SK-N-MC (cell line): ENCODE data around the gene THEM4.

Experiments used
- EZH2 ChIP-seq: fragments of 200-600 bp; sonication (generic); IDR thresholded peaks from one replicate; pipeline ENCODE4 v1.6.1; 2017; ENCODE audit warnings: antibody characterized with exemption
- FOXP2 ChIP-seq: optimal IDR thresholded peaks from 2 replicates; pipeline ENCODE3; 2011; ENCODE audit warnings: mild to moderate bottlenecking, moderate library complexity; ENCODE audit not compliant: insufficient read depth; ENCODE audit errors: extremely low read length, control extremely low read depth
- POLR2AphosphoS5 ChIP-seq: IDR thresholded peaks from 2 replicates; pipeline ENCODE4 v1.6.1; 2012; ENCODE audit warnings: mild to moderate bottlenecking, low read depth, low read length, borderline replicate concordance

- TF ChIP-seq EZH2 (no peak), FOXP2 (no peak), POLR2AphosphoS5 (no peak)
These were observed 33.6 kb upstream of the THEM4 start for GRCh38 chr1:151942882-151943281.
